HG03139 (cell line): ENCODE measurements around the gene SSC5D.
"Not testable (repeated sequence)": the region's sequence is repeated elsewhere in the genome, so short reads cannot be mapped to it uniquely, and the experiment has no call there.

Experiments used
- ATAC-seq: cut with Tn5 transposase; IDR thresholded peaks from one replicate; pipeline ENCODE4 v1.9.1; 2021; ENCODE audit not compliant: unreplicated experiment

Gene SSC5D

GRCh38 chr19:55502197-55502952 is 14.1 kb downstream of the SSC5D start:
- ATAC-seq, result no peak

GRCh38 chr19:55503157-55503501 is 14.9 kb downstream of the SSC5D start:
- ATAC-seq, result no peak

GRCh38 chr19:55503502-55504251 is 15.4 kb downstream of the SSC5D start:
- peak; percentile 79 for ATAC-seq

DNA sequence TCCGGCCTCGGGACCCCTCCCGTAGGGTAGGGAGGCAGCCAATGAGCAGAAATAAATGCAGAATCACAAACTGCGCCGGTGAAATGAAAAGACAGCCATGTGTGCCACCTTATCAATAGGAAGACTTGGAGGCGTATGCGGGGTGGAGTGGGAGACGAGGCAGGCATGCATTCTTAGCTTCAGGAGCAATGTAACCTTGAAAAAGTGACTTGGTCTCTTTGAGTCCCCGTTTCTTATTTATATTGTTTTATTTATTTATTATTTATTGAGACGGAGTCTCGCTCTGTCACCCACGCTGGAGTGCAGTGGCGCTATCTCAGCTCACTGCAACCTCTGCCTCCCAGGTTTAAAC is 16.0 kb downstream of the SSC5D start:
- no peak for ATAC-seq

DNA sequence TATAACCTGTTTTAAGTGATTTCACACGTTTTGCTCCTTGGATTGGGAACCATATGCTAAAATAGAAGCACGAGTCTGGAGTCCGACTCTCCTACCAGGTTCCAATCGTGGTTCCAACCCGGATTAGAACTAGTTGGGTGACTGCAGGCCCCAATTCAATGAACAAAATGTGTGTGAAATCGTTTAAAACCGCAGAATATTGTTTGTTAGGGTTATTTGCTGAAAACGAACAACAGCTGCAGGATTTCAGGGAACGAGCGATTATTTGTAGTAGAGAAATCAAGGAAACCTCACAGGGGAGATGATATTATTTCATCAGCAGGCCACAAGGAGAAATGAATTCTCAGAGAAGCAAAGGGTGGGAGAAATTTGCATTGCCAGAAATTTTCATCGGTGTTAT is 16.7 kb downstream of the SSC5D start:
- no peak for ATAC-seq

GRCh38 chr19:55508120-55508519 is 19.9 kb downstream of the SSC5D start:
- ATAC-seq, result no peak

GRCh38 chr19:55516878-55517620 is 28.8 kb downstream of the SSC5D start:
- peak; percentile 95 for ATAC-seq

- ATAC-seq, result no peak
These were observed 31.4 kb downstream of the SSC5D start for GRCh38 chr19:55519451-55520311.

GRCh38 chr19:55520691-55521292 is 32.6 kb downstream of the SSC5D start:
- ATAC-seq, result no peak

- no peak for ATAC-seq
These were observed 37.3 kb downstream of the SSC5D start for GRCh38 chr19:55525289-55526101.

DNA sequence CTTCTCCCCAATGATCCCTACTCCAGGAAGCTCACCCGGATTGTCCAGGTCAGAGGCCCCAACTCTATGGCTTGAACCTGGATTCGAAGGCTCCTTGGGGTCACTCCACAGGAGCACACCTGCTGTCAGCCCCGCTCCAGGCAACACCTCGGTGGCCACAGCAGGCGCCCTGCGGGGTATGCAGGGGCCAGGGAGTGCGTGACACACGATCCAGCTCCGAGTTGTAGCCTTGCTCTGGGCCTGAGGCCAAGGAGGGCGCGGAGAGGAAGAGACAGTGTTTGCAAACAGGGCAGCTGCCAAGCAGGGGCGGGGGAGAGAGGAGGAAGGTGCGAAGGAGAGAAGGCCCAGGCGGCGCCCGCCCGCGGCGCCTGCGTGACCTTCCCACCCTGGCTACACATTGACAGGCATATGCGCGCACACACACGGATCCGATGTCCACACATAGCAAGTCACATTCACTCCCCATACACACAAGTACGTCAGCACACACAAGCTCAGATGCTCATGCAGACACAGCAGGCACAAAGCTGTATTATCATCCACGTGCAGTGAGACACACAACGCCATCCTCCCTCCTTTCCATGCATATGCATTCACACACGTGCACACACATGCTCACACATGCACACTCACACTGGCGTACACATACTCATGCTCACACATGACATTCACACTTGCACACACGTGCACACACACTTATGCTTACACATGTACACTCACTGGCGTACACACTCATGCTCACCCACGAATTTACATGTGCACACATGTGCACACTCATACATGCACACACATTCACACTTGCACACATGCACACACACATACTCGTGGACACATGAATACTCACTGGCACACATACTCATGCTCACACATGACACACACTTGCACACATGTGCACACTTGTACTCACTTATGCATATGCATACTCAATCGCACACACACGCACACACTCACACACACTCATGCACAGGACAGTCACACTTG is 38.3 kb downstream of the SSC5D start:
- ATAC-seq, result no peak

- no peak for ATAC-seq
These were observed 39.2 kb downstream of the SSC5D start for GRCh38 chr19:55527197-55528029.

DNA sequence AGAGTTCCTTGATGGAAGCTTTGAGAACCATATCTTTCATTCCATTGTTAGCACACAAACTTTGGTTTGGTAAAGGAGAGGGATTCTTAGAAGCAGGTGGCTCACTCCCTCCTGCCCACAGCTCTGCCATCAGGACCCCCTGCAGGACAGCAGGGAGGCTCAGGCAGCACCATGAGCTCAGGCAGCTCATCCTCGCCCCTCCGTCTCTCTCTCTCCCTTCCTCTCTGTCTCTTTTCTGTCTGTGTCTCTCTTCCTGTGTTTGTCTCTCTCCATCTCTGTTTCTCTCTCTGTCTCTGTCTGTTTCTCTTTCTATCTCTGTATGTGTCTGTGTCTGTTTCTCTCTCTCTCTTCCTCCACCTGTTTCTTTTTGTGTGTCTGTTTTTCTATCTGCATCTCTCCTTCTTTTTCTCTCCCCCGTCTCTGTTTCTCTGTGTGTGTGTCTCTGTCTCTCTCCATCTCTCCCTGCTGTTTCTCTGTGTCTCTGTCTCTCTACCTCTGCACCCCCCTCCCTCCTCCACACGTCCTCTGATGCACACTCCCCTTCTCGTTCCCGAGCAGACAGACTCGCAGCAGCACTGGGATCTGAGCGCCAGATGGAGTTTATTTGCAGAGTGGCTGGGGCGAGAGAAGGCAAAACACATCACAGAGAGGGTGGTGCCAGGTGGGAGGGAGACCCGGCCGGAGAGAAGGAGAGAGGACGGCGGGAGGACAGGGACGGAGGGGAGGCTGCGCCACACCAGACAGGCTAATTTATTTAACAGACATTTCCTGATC is 40.0 kb downstream of the SSC5D start:
- ATAC-seq, result no peak

- ATAC-seq, result no peak
These were observed 41.5 kb downstream of the SSC5D start for GRCh38 chr19:55529636-55530234.

DNA sequence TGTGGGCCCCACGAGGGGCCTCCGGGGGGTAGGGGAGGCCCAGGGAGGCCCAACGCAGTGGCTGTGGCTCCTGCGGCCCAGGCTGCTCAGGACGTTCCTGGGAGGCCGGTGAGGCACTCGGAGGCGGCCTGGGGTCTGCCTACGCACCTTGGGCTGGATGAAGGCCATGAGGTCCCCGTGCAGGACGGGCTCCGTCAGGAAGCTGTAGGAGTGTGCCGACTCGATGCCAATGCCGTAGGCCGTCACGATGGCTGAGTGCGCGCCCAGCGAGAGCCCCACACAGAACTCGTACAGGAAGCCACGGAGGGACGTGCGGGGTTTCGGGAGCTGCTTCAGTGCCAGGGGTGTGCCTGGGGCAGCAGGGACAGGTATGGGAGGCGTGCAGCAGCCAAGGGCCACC is 42.8 kb downstream of the SSC5D start:
- no peak for ATAC-seq

- not testable (repeated sequence) for ATAC-seq
These were observed 46.0 kb downstream of the SSC5D start for GRCh38 chr19:55534280-55534679.
